IMR-90 (cell line): ENCODE data around the gene TMEM45B.

ENCODE experiments used
- BHLHE40 ChIP-seq: fragments of 150-350 bp; IDR thresholded peaks from 2 replicates; pipeline ENCODE4 v1.6.1; 2016; ENCODE audit warnings: mild to moderate bottlenecking, low read depth, low read length
- CEBPB ChIP-seq: IDR thresholded peaks from 2 replicates; pipeline ENCODE4 v1.6.1; 2012; ENCODE audit warnings: low read depth, low read length, improper control_type of control experiment
- CHD1 ChIP-seq: IDR thresholded peaks from 2 replicates; pipeline ENCODE4 v1.6.1; 2012; ENCODE audit warnings: low read depth, low read length, improper control_type of control experiment
- ELK1 ChIP-seq: fragments of 150-350 bp; IDR thresholded peaks from 2 replicates; pipeline ENCODE4 v1.6.1; 2016; ENCODE audit warnings: low read depth, mild to moderate bottlenecking, low read length, moderate library complexity, borderline replicate concordance
- MAZ ChIP-seq: IDR thresholded peaks from 2 replicates; pipeline ENCODE4 v1.6.1; 2012; ENCODE audit warnings: low read depth, mild to moderate bottlenecking, low read length, improper control_type of control experiment, moderate library complexity, borderline replicate concordance
- MXI1 ChIP-seq: IDR thresholded peaks from 2 replicates; pipeline ENCODE4 v1.6.1; 2012; ENCODE audit warnings: low read depth, mild to moderate bottlenecking, low read length, moderate library complexity, borderline replicate concordance
- NFE2L2 ChIP-seq: fragments of 150-350 bp; IDR thresholded peaks from 2 replicates; pipeline ENCODE4 v1.6.1; 2016; ENCODE audit warnings: low read depth, mild to moderate bottlenecking, low read length
- POLR2A ChIP-seq: IDR thresholded peaks from 2 replicates; pipeline ENCODE4 v1.6.1; 2012; ENCODE audit warnings: mild to moderate bottlenecking, low read depth, low read length
- RAD21 ChIP-seq: IDR thresholded peaks from 2 replicates; pipeline ENCODE4 v1.6.1; 2012; ENCODE audit warnings: low read length, improper control_type of control experiment
- RCOR1 ChIP-seq: IDR thresholded peaks from 2 replicates; pipeline ENCODE4 v1.6.1; 2012; ENCODE audit warnings: mild to moderate bottlenecking, low read length, improper control_type of control experiment; ENCODE audit not compliant: insufficient replicate concordance
- RFX5 ChIP-seq: IDR thresholded peaks from 2 replicates; pipeline ENCODE4 v1.8.0; 2012; ENCODE audit warnings: low read depth, mild to moderate bottlenecking, low read length, moderate library complexity
- SMC3 ChIP-seq: fragments of 150-350 bp; IDR thresholded peaks from 2 replicates; pipeline ENCODE4 v1.6.1; 2016; ENCODE audit warnings: low read depth, mild to moderate bottlenecking, antibody characterized with exemption, low read length, moderate library complexity
- USF2 ChIP-seq: fragments of 150-350 bp; IDR thresholded peaks from 2 replicates; pipeline ENCODE4 v1.6.1; 2017; ENCODE audit warnings: mild to moderate bottlenecking, antibody characterized with exemption, low read length, low read depth
- TF ChIP-seq, protein P1 (sequence below): conservative IDR thresholded peaks from 2 replicates; pipeline ENCODE4 v1.5.1; 2012; ENCODE audit warnings: mild to moderate bottlenecking, low read depth, low read length, improper control_type of control experiment

GRCh38 chr11:129767827-129768226 lies 47.8 kb upstream of the TMEM45B start:
- TF ChIP-seq, protein P1, sequence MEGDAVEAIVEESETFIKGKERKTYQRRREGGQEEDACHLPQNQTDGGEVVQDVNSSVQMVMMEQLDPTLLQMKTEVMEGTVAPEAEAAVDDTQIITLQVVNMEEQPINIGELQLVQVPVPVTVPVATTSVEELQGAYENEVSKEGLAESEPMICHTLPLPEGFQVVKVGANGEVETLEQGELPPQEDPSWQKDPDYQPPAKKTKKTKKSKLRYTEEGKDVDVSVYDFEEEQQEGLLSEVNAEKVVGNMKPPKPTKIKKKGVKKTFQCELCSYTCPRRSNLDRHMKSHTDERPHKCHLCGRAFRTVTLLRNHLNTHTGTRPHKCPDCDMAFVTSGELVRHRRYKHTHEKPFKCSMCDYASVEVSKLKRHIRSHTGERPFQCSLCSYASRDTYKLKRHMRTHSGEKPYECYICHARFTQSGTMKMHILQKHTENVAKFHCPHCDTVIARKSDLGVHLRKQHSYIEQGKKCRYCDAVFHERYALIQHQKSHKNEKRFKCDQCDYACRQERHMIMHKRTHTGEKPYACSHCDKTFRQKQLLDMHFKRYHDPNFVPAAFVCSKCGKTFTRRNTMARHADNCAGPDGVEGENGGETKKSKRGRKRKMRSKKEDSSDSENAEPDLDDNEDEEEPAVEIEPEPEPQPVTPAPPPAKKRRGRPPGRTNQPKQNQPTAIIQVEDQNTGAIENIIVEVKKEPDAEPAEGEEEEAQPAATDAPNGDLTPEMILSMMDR: no peak
- TF ChIP-seq POLR2A: no peak
- no peak for TF ChIP-seq CHD1
- no peak for TF ChIP-seq RAD21
- TF ChIP-seq ELK1: no peak
- TF ChIP-seq NFE2L2: no peak
- TF ChIP-seq CEBPB: no peak
- TF ChIP-seq RFX5: no peak
- no peak for TF ChIP-seq BHLHE40
- TF ChIP-seq SMC3: no peak
- TF ChIP-seq RCOR1: no peak
- TF ChIP-seq USF2: no peak
- TF ChIP-seq MAZ: no peak
- no peak for TF ChIP-seq MXI1
